NT2/D1 (cell line): ENCODE results near the gene FTL.

Source experiments
- SUZ12 ChIP-seq: IDR thresholded peaks from 2 replicates; pipeline ENCODE4 v1.6.1; 2011; ENCODE audit not compliant: insufficient read length, insufficient read depth; ENCODE audit errors: extremely low read depth
- YY1 ChIP-seq: IDR thresholded peaks from 2 replicates; pipeline ENCODE4 v1.6.1; 2011; ENCODE audit not compliant: insufficient read length, insufficient read depth
- ZNF274 ChIP-seq: IDR thresholded peaks from 2 replicates; pipeline ENCODE4 v1.6.1; 2011; ENCODE audit warnings: mild to moderate bottlenecking, low read depth, low read length

DNA sequence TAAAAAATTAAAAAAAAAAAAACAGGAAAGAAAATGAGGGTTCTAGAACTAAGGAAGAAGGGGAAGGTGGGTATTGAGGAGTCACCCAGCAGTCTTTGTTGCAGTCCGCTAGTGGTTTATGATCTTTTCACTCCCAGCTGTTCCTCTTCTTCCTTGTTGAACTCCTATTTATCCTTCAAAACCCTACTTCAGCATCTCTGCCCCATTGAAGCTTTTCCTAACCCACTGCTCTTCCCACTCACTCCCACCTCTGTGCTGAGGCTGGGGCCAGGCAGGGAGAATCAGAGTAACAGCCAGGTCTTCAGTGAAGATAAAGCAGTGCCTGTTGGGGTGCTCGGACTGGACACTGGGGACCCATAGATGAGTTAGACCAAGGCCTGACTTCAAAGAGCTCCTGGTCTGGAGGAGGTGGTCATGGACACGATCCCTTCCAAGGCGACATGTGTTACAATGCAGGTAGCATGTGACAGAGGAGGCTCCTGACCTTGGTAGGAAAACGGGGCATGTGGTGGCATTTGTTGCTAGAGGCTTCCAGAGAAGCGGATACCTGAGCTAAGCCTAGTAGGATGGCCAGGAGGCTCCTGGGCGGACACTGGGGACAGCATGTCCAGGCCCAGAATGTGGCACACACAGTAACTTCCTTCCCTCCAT, 40.0 kb downstream of the FTL start:
- TF ChIP-seq ZNF274 (no peak), YY1 (no peak), SUZ12 (no peak)
